HG03469 (cell line): ENCODE measurements around the gene AKT3.
"Not testable (repeated sequence)": the region's sequence is repeated elsewhere in the genome, so short reads cannot be mapped to it uniquely, and the experiment has no call there.

ENCODE experiments used
- ATAC-seq: cut with Tn5 transposase; IDR thresholded peaks from one replicate; pipeline ENCODE4 v1.9.1; 2021; ENCODE audit warnings: mild to moderate bottlenecking, moderate library complexity, moderate number of reproducible peaks; ENCODE audit not compliant: unreplicated experiment

AKT3 gene

DNA sequence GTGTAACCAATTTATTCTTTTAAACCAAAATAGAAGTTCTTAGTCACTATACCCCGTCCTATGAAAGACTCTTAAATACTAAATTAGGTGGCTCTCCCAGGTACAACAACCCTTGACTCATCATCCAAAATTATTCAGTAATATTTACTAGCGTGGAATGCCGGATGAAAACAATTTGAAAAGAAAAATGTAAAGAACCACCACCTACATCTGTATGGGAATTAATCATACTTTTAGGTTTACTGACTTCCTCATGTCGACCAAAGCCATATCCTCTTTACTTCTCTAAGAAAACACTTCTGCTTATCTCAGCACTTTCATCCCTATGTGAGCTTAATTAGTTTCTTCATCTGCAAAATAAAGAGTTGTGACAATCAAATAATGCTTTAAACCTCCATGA lies 139.6 kb downstream of the AKT3 start:
- ATAC-seq = no peak

DNA sequence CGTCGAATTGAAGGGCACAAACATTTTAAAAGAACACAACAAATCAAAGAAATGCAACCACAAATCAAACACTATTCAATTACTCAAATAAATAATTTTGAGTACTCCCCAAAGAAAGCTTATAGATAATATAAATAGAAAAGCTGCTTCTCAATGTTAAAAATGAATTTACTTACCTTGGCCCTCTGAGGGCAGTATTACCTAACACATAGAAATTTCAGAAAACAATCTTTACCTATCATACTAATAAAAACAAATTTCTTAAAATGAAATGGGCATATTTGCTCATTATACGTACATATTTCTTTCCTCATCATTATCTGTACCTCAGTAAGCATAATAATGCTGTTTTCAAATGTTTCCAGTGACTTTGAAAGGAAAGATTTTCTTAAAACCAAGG lies 141.8 kb downstream of the AKT3 start:
- no peak for ATAC-seq

DNA sequence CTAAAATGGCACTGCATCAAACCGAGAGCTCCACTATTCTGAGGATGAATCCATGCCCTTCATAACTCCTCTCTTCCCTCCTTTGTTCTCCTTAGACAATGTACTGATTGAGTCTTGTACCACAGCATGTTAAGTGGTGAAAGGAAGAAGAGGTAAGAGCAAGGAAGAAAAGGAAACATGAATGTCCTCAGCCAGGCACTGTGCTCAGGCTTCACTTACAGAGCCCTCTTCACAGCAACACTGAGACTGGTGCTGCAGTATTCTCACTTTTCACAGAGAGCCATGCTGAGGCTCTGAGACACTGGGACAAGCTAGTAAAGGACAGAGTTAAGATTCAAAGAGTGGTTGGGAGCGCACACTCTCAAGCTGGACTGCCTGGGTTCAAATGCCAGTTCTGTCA lies 143.5 kb downstream of the AKT3 start:
- no peak for ATAC-seq

DNA sequence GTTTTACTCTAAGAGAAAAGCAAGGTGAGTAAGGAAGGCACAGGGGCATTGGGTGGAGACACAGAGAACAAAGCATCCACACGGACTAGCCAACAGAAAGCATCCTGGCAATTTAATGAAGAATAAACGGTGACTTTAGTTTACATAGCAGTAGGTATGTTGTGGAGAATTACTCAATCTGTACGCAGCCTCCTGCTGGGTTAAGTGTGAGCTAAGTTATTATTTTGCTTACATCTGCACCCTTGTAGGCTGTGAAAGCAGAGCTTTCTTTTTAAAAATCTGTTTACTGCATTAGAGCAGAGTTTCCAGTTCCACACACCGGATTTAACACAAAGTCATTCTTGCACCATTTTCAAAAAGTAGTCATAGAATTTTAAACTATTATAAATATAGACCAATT lies 144.5 kb downstream of the AKT3 start:
- no peak for ATAC-seq

DNA sequence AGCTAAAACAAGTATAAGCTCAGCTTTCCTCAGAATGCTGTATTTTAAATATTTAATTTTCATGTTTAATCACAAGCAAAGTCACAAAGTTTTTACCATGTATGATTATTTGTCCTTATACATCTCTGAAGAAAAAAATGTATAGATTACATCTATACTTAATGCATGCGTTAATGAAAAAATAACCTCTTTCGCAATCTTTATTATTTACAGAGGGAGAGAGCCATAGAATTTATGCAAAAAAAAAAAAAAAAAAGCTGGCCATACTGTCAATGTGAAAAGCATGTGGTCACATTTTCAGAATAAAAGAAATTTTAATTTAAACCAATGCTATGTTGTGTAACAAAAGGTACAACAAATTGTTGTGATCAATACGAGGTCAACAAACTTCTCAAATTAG lies 148.2 kb downstream of the AKT3 start:
- ATAC-seq = no peak

DNA sequence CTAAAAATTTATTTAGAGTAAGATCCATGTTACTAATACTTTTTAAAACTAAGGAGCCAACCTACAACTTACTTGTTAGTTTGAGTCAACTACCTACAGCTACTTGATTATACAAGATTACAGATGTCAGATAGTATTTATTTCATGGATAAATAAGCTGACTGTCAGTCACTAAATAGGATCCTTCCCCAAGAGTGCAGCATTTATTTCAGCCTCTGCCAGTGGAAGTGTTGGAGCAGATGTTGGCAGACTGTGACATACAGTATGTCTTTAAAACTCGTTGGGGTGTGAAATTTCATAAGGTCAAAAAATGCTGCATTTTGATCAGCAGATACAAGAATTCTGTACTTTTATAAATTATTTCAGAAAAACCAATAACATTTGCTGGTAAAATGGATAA lies 156.2 kb downstream of the AKT3 start:
- no peak for ATAC-seq

DNA sequence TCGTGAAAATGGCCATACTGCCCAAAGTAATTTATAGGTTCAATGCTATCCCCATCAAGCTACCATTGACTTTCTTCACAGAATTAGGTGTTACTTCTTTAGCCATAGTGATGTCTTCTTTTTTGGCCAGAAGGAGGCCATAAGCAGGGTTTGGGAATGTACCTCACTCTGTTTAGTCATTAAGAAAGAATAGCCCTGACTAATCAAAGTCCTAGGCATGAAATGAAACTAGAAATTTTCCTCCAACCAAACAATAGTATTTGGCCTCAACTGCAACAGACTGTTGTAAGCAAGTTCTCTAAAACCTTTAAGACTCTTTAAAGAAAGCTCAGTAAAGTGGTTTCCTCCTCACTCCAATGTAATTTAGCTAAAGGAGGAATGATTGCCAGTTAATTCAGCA lies 163.9 kb downstream of the AKT3 start:
- no peak for ATAC-seq

DNA sequence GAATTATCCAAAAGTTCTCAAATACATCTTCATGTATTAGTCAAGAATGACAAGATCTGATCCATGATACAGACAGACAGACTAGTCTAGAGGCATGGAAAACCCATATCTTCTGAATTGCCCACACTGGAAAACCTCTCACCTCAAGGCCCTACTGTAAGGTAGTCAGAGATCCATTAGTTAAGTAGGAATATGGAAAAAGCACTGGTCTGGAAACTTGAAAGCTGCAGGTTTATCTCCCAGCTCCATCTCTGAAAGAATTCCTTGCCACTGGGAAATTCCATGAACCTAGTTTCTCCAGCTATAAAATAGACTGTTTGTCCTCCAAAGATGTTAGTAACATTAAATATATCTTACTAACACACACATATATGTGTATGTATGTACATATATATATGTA lies 169.2 kb downstream of the AKT3 start:
- ATAC-seq = no peak

DNA sequence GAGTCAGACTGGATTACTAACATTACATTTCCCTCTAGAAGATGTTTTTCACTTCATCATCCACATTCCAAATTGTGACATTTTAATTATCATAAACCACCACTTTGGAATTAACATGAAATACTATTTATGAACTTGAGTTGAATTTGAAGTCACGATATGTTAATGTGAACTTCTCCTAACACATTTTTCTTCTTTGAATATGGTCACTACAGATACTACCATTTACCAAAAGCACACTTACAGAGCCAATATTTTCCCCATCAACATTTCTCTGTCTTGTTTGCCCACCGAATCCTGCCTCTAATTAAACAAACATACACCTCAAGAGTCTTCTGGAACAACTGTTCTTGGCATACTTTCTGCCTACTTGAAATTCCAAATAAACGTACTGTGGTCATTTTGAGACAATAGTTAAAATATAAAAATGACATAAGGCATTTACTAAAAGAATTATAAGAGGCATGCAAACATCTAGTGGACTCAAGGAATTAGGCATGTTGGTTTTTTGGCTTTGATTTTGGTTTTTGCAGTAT lies 177.4 kb downstream of the AKT3 start:
- no peak for ATAC-seq

DNA sequence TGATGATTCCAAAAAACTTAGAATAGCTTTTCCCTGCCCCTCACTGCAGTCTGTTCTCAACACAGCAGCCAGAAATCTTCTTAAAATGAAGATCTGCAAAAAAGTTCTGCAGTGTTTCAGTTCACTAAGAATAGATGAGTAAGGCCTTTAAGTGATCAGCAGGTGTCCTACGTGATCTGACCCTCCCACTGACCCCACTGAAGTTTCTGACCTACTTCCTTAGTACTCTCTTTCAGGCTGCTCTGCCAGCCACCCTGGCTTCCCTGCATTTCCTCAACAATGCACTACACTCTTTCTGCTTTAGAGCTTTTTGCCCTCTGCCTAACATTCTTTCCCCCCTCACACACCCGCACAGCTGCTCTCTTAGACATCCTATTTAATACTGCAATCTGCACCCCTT lies 182.5 kb downstream of the AKT3 start:
- ATAC-seq = peak; percentile 67

DNA sequence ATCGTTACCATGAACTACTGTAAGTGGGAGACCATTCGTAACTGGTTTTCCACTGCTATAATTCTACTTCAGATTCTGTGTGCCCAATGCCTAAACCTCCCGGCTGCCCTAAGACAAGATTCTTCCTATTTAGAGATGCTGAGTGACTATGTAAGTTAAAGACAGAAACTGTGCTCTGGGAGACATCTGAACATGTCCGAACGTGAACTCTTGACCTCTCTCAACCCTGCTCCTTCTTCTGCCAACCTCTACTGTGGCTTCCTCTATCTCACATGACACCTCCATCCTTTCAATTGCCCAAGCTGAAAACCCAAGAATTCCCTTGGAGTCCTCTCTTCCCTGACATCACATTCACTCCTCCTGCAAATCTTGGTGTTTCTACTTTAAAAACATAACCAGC lies 182.9 kb downstream of the AKT3 start:
- no peak for ATAC-seq

DNA sequence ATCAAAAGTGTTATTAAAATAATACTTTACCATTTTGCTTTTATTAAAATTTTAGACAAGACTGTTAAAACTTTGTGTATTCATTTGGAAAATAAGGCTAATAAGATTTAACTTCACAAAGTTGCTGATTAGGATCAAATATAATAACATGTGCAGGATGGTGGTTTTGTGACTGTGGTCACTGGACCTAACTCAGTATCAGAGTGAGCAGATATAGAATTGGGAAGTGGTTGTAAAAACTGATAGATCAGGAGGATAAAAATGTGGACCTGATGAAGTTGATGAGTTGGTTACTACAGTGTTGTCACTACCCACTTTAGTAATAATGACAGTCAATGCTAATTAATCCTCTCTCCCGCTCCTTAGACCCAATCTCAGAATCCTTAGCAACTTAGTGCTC lies 186.4 kb downstream of the AKT3 start:
- ATAC-seq = no peak

DNA sequence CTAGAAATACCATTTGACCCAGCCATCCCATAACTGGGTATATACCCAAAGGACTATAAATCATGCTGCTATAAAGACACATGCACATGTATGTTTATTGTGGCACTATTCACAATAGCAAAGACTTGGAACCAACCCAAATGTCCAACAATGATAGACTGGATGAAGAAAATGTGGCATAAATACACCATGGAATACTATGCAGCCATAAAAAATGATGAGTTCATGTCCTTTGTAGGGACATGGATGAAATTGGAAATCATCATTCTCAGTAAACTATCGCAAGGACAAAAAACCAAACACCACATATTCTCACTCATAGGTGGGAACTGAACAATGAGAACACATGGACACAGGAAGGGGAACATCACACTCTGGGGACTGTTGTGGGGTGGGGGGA lies 187.9 kb downstream of the AKT3 start:
- not testable (repeated sequence) for ATAC-seq

DNA sequence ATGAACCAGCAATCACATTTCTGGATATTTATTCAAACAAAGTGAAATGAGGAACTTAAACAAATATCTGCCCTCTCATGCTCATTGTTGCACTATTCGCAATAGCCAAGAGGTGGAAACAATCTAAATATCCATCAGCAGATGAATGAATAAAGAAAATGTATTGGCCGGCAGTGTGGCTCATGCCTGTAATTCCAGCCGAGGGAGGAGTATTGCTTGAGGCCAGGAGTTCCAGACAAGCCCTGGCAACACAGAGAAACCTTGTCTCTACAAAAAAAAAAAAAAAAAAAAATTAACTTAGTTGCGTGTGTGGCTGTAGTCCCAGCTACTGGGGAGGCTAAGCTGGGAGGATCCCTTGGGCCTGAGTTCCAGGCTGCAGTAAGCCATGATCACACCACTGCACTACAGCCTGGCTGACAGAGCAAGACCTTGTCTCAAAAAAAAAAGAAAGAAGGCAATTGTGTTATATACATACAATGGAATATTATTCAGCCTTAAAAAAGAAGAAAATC lies 191.4 kb downstream of the AKT3 start:
- ATAC-seq = no peak

DNA sequence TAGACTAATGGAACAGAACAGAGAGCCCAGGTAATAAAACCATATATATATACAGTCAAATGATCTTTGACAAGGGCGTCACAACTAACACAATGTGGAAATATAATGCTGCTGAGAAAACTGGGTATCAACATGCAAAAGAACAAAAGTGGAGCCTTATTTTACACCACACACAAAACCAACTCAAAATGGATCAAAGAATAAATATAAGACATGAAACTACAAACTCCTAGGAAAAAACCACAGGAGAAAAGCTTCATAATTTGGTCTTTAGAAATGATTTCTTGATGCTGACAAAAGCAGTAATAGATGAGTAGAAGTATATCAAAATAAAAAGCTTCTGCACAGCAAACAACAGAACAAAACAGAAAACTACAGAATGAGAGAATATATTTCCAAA lies 192.2 kb downstream of the AKT3 start:
- no peak for ATAC-seq

DNA sequence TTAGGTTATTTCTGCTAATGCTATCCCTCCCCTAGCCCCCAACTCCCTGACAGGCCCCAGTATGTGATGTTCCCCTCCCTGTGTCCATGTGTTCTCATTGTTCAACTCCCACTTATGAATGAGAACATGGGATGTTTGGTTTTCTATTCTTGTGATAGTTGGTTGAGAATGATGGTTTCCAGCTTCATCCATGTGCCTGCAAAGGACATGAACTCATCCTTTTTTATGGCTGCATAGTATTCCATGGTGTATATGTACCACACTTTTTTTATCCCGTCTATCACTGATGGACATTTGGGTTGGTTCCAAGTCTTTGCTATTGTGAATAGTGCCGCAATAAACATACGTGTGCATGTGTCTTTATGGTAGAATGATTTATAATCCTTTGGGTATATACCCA lies 200.5 kb downstream of the AKT3 start:
- ATAC-seq = not testable (repeated sequence)

DNA sequence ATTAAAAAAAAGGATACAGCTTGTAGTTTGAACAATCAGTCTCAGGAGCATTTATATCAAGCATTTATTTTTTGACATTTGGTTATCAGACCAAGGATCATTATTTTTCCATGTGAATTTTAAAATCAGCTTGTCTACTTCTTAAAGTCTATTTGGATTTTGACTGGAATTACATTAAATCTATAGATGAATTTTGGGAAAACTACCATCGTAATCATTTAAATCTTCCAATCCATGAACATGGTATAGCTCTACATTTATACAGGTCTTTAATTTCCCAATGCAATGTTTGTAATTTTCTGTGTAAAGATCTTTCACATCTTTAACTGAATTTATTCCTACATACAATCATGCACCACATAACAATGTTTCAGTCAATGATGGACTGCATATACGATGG lies 203.2 kb downstream of the AKT3 start:
- no peak for ATAC-seq

DNA sequence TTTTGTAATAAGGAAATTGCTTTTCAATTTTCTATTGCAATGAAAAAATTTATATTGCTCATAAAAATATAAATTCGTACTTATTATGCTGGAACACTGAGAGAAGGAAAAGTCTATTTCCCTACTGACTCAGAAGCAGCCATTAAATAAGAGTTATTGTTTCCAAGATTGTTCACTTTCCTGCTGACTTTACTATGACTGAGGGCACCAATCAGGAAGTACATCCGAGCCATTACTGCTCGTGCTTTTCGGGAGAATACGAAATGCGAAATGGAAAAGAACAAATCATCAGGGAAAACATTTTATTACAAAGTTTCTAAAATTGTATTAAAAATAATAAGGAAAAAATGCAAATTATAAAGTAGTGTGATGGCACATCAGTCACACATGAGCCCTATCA lies 204.8 kb downstream of the AKT3 start:
- no peak for ATAC-seq

DNA sequence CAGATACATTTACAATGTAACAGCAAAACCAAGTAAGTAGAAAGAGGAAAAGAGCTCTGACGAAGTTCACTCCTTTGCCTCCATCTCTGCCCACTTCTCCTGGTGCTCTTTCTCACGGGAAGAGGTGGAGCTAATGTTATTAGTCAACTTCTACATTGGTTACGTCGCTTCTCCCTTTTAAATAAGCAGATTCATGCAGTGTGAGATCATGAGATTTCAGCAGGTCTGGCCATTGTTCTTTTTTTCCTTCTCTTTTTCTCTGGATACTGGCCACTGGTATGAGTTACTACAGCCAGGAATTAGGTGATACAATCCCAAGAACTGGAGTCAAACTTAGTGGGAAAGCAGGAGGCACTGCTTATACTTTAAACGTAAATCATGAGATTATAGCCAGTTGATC lies 207.1 kb downstream of the AKT3 start:
- ATAC-seq = no peak

DNA sequence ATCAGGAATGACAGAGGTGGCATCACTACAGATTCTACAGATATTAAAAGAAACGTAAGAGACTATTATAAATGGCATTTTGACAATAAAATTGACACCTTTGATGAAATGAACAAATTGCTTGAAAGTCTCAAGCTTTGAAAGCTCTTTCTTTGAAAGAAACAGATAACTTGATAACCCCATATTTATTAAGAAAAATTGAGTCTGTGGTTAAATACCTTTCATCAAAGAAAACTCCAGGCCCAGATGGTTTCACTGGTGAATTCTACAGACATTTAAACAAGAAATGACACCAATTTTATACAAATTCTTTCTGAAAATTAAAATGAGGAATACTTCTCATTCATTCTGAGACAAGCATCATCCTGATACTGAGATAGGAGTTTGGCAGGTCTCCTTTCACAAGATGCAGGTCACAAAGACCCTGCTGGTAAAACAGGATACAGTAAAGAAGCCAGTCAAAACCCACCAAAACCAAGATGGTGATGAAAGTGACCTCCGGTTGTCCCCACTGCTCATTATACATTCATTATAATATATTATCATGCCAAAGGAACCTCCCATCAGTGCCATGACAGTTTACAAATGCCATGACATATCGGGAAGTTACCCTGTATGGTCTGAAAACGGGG lies 210.9 kb downstream of the AKT3 start:
- no peak for ATAC-seq

DNA sequence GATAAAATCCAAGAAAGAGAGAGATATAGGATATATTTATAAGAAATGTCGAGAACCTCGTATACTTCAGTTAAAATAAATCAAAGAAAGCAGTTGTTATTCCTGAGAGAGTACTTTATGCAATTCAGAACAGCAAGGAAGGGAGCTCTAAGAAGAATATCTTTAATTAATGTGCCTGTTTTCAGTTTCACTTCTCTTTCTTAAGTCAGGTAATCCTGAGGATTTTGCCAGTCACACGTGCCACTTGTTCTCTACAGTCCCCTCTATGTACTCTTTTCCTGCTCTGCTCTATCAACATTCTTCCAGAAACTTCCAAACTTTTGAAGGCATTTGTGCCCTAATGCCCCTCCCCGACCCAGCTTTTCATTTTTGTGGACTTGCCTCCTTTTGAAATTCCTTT lies 211.9 kb downstream of the AKT3 start:
- no peak for ATAC-seq

DNA sequence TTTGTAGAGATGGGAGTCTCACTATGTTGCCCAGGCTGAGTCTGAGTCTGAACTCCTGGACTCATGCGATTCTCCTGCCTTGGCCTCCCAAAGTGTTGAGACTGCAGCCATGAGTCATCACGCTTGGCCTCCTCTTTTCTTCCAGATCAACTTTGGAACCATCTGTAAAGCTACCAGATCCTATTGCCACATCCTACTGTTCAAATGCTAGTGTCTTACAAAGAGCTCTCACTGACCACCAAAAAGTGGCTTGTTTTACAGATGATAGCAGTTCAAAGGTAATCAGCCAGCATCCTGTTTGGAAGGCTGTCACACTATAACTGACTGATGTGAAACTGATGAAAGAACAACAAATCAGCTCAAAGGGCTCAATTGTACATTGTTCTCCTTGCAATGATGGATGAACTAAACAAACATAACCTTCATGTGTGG lies 221.6 kb downstream of the AKT3 start:
- ATAC-seq = no peak

DNA sequence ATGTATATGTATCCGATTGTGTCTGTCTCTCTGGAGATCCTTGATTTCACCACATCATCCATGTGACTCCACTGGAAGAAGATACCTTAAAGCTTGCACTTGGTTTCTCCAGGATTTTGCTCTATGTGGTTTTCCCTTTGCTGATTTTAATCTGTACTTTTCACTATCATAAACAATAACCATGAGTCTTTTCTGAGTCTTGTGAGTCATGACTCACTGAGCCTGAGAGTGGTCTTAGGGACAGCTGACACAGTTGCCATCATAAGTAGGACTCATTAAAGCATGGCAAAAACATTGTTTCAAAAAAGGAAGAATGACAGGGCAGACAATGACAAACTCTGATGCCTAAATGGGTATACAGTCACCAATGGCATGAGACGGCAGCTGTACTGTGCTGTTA lies 226.2 kb downstream of the AKT3 start:
- no peak for ATAC-seq
